ENCODE measurements around the gene IRS4. TPM values are rescaled to one million over a fixed set of nuclear protein-coding genes. Genes with fewer than 3 reads are reported as not detected.

Gene IRS4
- polyA plus RNA-seq, 1 experiment, result 0.02 TPM

DNA sequence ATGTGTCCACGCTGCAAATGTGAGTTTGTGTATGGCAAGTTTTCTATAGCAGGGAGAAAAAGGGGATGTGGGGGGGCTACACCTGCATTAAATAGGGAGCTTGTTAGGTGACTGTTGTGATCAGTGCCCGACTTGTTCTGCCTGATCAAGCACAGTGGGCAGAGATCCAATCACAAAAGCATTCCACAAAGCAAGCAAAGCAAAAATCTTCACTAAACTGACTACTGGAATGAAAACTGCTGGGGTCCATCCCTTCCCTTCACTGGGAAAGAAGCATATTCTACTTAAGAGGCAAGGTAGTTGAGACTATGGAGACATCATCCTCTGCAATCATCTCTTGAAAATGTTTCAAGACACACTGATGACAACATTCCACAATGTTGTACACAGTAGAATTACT, 5.2 kb downstream of the IRS4 start:
- ChIA-PET CTCF (no interaction called here), POLR2A (no interaction called here)
- Histone ChIP-seq H3K9me3 (ENCODE audit: control insufficient read depth, insufficient read depth, low read length) (no peaks in the 10 kb centered on the region; the same call in 1 of the 2 replicates), H3K27me3 (ENCODE audit: control insufficient read depth, insufficient read depth, low read length) (peaks cover 34% of the 10 kb centered on the region), H3K4me3 (ENCODE audit: low read depth, low read length) (no peak overlapping the region), H3K27ac (ENCODE audit: low read depth, low read length) (no peak overlapping the region)
- no peak for DNase-seq (ENCODE audit: low read depth, low spot score)
- TF ChIP-seq, protein P1, sequence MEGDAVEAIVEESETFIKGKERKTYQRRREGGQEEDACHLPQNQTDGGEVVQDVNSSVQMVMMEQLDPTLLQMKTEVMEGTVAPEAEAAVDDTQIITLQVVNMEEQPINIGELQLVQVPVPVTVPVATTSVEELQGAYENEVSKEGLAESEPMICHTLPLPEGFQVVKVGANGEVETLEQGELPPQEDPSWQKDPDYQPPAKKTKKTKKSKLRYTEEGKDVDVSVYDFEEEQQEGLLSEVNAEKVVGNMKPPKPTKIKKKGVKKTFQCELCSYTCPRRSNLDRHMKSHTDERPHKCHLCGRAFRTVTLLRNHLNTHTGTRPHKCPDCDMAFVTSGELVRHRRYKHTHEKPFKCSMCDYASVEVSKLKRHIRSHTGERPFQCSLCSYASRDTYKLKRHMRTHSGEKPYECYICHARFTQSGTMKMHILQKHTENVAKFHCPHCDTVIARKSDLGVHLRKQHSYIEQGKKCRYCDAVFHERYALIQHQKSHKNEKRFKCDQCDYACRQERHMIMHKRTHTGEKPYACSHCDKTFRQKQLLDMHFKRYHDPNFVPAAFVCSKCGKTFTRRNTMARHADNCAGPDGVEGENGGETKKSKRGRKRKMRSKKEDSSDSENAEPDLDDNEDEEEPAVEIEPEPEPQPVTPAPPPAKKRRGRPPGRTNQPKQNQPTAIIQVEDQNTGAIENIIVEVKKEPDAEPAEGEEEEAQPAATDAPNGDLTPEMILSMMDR (IDR thresholded peaks at IDR 0.05; ENCODE audit: low read depth, low read length), result no peak

DNA sequence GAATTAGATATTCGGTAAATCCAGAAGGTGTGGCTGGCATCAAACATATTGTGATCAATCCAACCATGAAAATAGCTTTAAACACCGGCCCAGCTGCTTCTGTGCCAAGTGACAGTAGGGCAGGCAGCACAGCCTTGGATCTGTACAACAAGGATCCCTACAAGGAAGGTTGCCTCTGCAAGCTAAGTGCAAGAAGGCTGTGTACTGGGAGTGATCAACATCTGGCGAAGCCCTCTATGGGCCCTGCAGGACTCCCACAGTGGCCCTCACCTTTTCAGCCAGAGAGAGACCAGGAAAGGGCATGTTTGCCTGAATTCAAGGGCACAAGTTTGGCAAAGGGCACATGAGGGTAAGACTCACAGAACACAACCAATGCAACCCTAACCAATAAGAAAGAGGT, 9.6 kb downstream of the IRS4 start:
- Histone ChIP-seq H3K9me3 (ENCODE audit: control insufficient read depth, insufficient read depth, low read length) (no peaks in the 10 kb centered on the region), H3K4me3 (ENCODE audit: low read depth, low read length) (no peak overlapping the region), H3K27ac (ENCODE audit: low read depth, low read length) (no peak overlapping the region), H3K27me3 (ENCODE audit: control insufficient read depth, insufficient read depth, low read length) (peaks cover 2% of the 10 kb centered on the region)
- DNase-seq (ENCODE audit: low read depth, low spot score), result no peak
- POLR2A ChIA-PET, result no interaction called here
- TF ChIP-seq, protein P1 (IDR thresholded peaks at IDR 0.05; ENCODE audit: low read depth, low read length), result no peak
- CTCF ChIA-PET, result no interaction called here

DNA sequence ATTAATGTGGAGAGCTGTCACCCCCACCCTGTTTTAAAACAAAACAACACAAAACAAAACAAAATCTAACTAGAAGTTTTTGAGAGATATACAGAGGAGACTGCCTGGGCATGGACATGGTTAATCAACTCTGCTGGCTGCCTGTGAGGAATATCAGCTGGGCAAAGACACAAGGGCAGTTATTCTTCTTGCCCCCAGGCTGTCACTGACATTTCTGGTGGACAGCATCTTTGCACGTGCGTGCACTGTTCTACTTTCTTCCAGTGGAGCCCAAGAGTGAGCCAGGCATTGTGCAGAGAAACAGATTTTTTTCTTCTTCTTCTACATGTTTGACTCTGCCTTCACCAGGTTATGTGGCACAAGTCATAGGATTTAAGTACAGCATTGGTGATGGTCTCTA, 13.8 kb downstream of the IRS4 start:
- POLR2A ChIA-PET, result no interaction called here
- H3K9me3 ChIP-seq (ENCODE audit: control insufficient read depth, insufficient read depth, low read length), result no peaks in the 10 kb centered on the region
- H3K27ac ChIP-seq (ENCODE audit: low read depth, low read length), result no peak overlapping the region
- H3K4me3 ChIP-seq (ENCODE audit: low read depth, low read length), result no peak overlapping the region
- TF ChIP-seq, protein P1 (IDR thresholded peaks at IDR 0.05; ENCODE audit: low read depth, low read length), result no peak
- DNase-seq (ENCODE audit: low read depth, low spot score), result no peak
- H3K27me3 ChIP-seq (ENCODE audit: control insufficient read depth, insufficient read depth, low read length), result no peaks in the 10 kb centered on the region
- CTCF ChIA-PET, result no interaction called here

DNA sequence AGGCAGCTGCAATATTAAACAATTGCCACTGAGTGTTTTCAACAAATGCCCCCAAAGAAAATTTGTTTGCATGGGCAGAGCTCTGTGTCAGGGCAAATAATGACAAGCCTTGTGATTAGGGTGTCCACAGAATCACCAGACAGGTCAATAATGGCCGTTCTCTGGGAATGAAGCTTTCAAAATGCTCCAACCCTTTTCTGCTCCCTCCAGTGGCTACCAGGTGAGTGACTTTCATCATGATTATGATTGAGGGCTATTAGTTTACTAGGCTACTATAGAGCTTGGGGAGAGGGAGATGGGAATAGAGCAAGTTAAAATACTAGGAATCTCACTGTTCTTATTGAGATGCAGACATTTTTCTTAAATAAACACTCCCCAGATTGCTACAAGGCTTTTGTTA, 23.5 kb downstream of the IRS4 start:
- no peak for DNase-seq (ENCODE audit: low read depth, low spot score)
- ChIA-PET POLR2A (no interaction called here), CTCF (interaction anchor here (0.6 kb wide), 1 partner anchor 14 kb away, joined by 3 read pairs; no protein-coding TSS in a partner anchor)
- no peaks in the 10 kb centered on the region for H3K9me3 ChIP-seq (ENCODE audit: control insufficient read depth, insufficient read depth, low read length)
- H3K4me3 ChIP-seq (ENCODE audit: low read depth, low read length), result no peak overlapping the region
- no peaks in the 10 kb centered on the region for H3K27me3 ChIP-seq (ENCODE audit: control insufficient read depth, insufficient read depth, low read length)
- no peak overlapping the region for H3K27ac ChIP-seq (ENCODE audit: low read depth, low read length)
- TF ChIP-seq, protein P1 (IDR thresholded peaks at IDR 0.05; ENCODE audit: low read depth, low read length), result no peak

DNA sequence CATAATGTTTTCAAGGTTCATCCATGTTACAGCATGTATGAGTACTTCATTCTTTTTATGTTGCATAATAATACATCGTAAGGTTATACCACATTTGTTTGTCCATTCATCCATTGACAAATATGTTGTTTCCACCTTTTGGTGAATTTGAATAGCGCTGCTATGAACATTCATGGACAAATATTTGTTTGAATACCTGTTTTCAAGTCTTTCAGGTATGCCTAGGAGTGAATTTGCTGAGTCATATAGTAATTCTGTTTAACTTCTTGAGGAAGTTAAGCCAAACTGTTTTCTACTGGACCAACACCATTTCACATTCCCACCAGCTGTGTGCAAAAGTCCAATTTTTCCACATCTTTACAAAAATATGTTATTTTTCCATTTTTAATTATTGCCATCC, 31.5 kb downstream of the IRS4 start:
- Histone ChIP-seq H3K27me3 (ENCODE audit: control insufficient read depth, insufficient read depth, low read length) (no peaks in the 10 kb centered on the region), H3K9me3 (ENCODE audit: control insufficient read depth, insufficient read depth, low read length) (no peaks in the 10 kb centered on the region), H3K4me3 (ENCODE audit: low read depth, low read length) (no peak overlapping the region), H3K27ac (ENCODE audit: low read depth, low read length) (no peak overlapping the region)
- TF ChIP-seq, protein P1 (IDR thresholded peaks at IDR 0.05; ENCODE audit: low read depth, low read length), result no peak
- no peak for DNase-seq (ENCODE audit: low read depth, low spot score)
- POLR2A ChIA-PET, result no interaction called here
- CTCF ChIA-PET, result no interaction called here

Data from AG04450 (cell line).